Mammary epithelial cell (primary cell): ENCODE data around the gene CERCAM.

Experiments used
- EZH2 ChIP-seq: IDR thresholded peaks from 2 replicates; pipeline ENCODE4 v1.6.1; 2012; ENCODE audit warnings: low read length, inconsistent platforms, borderline replicate concordance
- TF ChIP-seq, protein P1 (sequence below), 2 donors: IDR thresholded peaks in 1 of 2; conservative IDR thresholded peaks in 1 of 2; 2 replicates each; pipeline ENCODE4 v1.5.1; 2011 to 2012; ENCODE audit warnings: inconsistent platforms in 2 of 2, low read length in 2 of 2, mild to moderate bottlenecking in 2 of 2, control low read depth in 1 of 2, low read depth in 1 of 2; ENCODE audit not compliant: insufficient read depth in 1 of 2; ENCODE audit errors: extremely low read depth in 1 of 2

DNA sequence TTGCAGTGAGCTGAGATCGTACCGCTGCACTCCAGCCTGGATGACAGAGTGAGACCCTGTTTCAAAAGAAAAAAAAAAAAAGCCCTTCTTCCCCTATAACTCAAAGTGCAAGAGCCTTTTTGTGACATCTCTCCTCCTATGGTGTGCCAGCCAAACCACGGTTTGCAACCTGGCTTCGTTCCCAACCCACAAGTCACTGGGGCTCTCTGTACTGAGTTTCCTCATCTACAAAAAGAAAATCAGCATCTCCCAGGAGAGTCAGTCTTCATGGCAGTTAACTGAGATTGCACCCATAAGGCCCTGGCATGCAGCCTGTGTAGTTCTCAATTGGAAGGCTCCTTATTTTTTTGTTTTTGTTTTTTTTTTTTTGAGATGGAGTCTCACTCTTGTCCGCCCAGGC lies 49.9 kb downstream of the CERCAM start:
- TF ChIP-seq, protein P1, sequence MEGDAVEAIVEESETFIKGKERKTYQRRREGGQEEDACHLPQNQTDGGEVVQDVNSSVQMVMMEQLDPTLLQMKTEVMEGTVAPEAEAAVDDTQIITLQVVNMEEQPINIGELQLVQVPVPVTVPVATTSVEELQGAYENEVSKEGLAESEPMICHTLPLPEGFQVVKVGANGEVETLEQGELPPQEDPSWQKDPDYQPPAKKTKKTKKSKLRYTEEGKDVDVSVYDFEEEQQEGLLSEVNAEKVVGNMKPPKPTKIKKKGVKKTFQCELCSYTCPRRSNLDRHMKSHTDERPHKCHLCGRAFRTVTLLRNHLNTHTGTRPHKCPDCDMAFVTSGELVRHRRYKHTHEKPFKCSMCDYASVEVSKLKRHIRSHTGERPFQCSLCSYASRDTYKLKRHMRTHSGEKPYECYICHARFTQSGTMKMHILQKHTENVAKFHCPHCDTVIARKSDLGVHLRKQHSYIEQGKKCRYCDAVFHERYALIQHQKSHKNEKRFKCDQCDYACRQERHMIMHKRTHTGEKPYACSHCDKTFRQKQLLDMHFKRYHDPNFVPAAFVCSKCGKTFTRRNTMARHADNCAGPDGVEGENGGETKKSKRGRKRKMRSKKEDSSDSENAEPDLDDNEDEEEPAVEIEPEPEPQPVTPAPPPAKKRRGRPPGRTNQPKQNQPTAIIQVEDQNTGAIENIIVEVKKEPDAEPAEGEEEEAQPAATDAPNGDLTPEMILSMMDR (conservative IDR thresholded peaks at IDR 0.05 in 1 of 2, IDR thresholded peaks at IDR 0.05 in 1 of 2; ENCODE audit: extremely low read depth in 1 of 2, insufficient read depth in 1 of 2, low read depth in 1 of 2, low read length in 2 of 2), result no peak
- TF ChIP-seq EZH2, result no peak
